ENCODE results near the gene SLC4A1AP. TPM values are rescaled to one million over a fixed set of nuclear protein-coding genes. Genes with fewer than 3 reads are reported as not detected.

Gene SLC4A1AP
- total and polyA plus RNA-seq, 9 of the 15 experiments (the other 6 are each of a cell fraction or from before 2014, with no cell fraction given) = 8.1 to 40.5 (median 35.3) TPM

GRCh38 chr2:27714851-27715291, 51.2 kb downstream of the SLC4A1AP start:
- no peaks in the 10 kb centered on the region for H3K9me1 ChIP-seq (ENCODE audit: control insufficient read depth, insufficient read depth, low read length)
- intact Hi-C loops (cut with micrococcal nuclease) (no loop called here), in situ Hi-C loops (cut with MboI) (no loop called here)
- H2AFZ ChIP-seq (ENCODE audit: low read depth, low read length) = no peak overlapping the region
- 37% methylated on average over 17 of the region's 19 CpGs for WGBS (ENCODE audit: insufficient coverage, low coverage, missing lambda C conversion rate)
- no TSS peak for BruUV-seq (replicated peaks)
- no peak overlapping the region for H3K4me2 ChIP-seq (ENCODE audit: insufficient read depth, low read length)
- no peak overlapping the region for H3K4me3 ChIP-seq
- no peaks in the 10 kb centered on the region for H4K20me1 ChIP-seq (replicated peaks; ENCODE audit: control insufficient read depth, insufficient read depth, low read length)
- H3K27me3 ChIP-seq (ENCODE audit: control insufficient read depth in 2 of 2, insufficient read depth in 2 of 2, low read length in 2 of 2) = peaks cover 21 to 36% of the 10 kb centered on the region in 2 experiments
- no peaks in the 10 kb centered on the region for H3K79me2 ChIP-seq (ENCODE audit: control insufficient read depth, insufficient read depth, low read length)
- ATAC-seq = no peak; the same call in 2 of the 3 replicates
- H3K27ac ChIP-seq (ENCODE audit: extremely low read depth, low read depth, low read length) = no peak overlapping the region
- no peak for FAIRE-seq
- no peaks in the 10 kb centered on the region for H3K9me3 ChIP-seq (replicated peaks; ENCODE audit: control insufficient read depth, insufficient read depth, low read depth, low read length)
- H3K4me1 ChIP-seq (replicated peaks in 1 of 2; ENCODE audit: control insufficient read depth in 2 of 2, insufficient read depth in 2 of 2, low read length in 2 of 2) = peaks cover 0 to 13% of the 10 kb centered on the region in 2 experiments; a peak in 3 of 5 replicates
- H3K9ac ChIP-seq (ENCODE audit: insufficient read depth in 1 of 2, low read depth in 2 of 2, low read length in 2 of 2) = no peak overlapping the region
- no peak for DNase-seq (ENCODE audit: extremely low read depth in 1 of 4, low spot score in 3 of 4)
- ChIA-PET POLR2A (no interaction called here), CTCF (ENCODE audit: low intra/inter-chr PET ratio) (no interaction called here)
- no peaks in the 10 kb centered on the region for H3K36me3 ChIP-seq (ENCODE audit: control insufficient read depth, insufficient read depth, low read length)
- TF ChIP-seq ZNF707 (CRISPR knock-in tag; conservative IDR thresholded peaks at IDR 0.05) (no peak), NFE2 (IDR thresholded peaks at IDR 0.05; ENCODE audit: low read depth) (no peak), ZBTB8A (IDR thresholded peaks at IDR 0.05; ENCODE audit: partially characterized antibody) (no peak), MCM2 (IDR thresholded peaks at IDR 0.05; ENCODE audit: low read depth) (no peak), KLF10 (CRISPR knock-in tag; IDR thresholded peaks at IDR 0.05) (no peak), U2AF1 (optimal IDR thresholded peaks at IDR 0.05; ENCODE audit: low read depth, low read length) (no peak), YY1 (IDR thresholded peaks at IDR 0.05; ENCODE audit: borderline replicate concordance in 1 of 3, control insufficient read depth in 1 of 3, extremely low read depth in 1 of 3, insufficient read depth in 3 of 3, insufficient read length in 1 of 3, insufficient replicate concordance in 2 of 3, low read depth in 1 of 3, low read length in 2 of 3) (no peak), BRD9 (IDR thresholded peaks at IDR 0.05; ENCODE audit: low read depth, partially characterized antibody) (no peak), ZBTB33 (CRISPR knock-in tag; IDR thresholded peaks at IDR 0.05) (no peak)
- TF ChIP-seq, protein P1, sequence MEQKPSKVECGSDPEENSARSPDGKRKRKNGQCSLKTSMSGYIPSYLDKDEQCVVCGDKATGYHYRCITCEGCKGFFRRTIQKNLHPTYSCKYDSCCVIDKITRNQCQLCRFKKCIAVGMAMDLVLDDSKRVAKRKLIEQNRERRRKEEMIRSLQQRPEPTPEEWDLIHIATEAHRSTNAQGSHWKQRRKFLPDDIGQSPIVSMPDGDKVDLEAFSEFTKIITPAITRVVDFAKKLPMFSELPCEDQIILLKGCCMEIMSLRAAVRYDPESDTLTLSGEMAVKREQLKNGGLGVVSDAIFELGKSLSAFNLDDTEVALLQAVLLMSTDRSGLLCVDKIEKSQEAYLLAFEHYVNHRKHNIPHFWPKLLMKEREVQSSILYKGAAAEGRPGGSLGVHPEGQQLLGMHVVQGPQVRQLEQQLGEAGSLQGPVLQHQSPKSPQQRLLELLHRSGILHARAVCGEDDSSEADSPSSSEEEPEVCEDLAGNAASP (IDR thresholded peaks at IDR 0.05) = no peak
- TF ChIP-seq, protein P2, sequence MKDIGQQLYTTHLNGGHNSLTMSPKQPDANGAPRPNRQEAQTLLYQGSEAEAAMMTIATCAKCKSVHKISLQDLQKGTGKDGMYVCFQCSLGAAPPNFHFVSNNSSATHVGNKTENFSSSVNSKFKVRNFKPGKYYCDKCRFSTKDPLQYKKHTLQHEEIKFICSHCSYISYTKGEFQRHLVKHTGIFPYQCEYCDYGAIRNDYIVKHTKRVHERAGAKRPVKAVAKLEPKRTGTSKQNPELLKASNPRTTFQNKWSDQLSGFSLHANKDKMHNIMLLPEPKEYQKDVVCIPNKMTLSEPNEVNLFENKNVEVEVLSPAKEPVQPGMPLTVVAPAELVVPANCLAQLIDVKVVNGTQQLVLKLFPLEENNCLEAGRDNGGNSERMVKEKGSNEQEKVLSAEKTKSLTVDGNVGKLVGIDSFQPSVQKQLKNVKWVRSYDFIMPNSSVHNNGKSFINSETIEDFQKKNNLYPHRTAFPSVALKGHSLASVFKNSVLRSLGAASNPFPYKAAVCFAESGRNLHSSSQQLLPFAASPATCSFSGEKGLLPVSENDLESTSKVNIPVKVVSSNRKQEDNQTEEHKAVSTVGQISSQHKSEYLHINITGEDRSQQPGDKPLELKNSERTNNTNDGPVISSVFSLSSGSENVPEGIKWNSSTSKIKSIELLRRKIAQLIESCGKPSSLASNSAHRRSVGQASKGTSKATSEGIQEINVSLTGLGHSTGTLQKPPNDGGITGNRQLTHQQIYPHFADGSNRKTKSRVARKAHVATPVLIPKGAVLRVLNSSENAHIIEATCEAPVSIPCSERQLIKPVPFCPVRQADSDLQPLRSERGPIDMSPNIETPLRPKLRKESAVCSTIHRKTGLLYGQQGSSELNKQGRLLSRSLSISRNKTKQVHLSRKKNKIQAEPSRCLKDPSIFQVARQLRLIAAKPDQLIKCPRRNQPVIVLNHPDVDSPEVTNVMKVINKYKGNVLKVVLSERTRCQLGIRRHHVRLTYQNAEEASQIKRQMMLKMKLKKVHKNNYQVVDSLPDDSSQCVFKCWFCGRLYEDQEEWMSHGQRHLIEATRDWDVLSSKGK (CRISPR knock-in tag; IDR thresholded peaks at IDR 0.05) = no peak
